ENCODE measurements around the gene UNK.
"Not testable (repeated sequence)": the region's sequence is repeated elsewhere in the genome, so short reads cannot be mapped to it uniquely, and the experiment has no call there.

UNK gene

DNA sequence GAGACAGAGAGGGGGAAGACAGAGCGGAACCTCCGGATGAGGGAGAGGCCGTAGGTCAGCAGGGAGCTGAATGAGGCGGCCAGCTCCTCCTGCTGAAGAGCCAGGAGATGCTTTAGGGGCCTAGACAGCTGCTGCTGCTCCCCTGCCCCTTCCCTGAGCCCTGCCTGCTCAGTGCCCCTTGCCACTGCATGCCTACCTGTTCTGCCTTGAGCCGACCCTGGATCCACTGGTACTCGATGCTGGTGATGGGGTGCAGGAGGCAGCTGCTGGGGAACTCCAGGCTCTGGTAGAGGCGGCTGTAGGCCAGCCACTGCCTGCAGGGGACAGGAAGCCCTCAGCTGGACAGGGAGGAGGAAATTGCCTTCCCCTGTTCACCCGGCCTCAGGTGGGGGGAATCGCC, 52.0 kb downstream of the UNK start:
- DNase-seq, result no peak

- no peak for DNase-seq
Measured at GRCh38 chr17:75837899-75838298, 53.3 kb downstream of the UNK start.

DNA sequence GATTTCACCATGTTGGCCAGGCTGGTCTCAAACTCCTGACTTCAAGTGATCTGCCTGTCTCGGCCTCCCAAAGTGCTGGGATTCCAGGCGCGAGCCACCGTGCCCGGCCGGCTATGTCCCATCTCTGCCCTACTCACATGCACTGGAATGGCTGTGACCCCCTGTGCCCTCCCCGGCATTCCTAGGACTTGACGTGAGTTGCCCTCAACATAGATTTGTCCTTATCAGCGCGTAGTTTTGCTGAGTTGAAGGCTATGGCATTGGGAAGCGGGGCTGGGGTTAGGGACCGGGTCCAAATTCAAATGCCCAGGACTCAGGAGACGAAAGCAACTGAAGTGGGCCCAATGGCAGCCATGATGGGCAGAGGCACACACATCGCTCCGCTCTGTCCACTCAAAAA, 53.8 kb downstream of the UNK start:
- DNase-seq, result no peak

- DNase-seq, result no peak
Measured at GRCh38 chr17:75839942-75840798, 55.6 kb downstream of the UNK start.

DNA sequence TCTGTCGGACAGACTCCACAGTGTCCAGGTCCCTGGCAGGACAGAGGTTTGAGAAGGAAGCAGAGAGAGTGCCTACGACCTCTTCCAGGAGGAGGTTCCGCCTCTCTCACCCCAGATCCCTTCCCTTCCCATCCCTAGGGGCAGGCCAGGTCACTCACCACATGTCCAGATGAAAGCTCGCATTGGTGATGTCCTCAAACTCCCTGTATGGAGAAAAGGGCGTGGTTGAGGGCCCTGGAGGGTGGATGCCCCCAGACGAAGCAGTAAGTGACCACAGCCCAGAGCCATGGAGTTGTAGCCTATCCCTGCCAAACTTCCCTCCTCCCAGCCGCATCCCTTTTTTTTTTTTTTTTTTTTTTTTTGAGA, 56.2 kb downstream of the UNK start:
- DNase-seq, result no peak

DNA sequence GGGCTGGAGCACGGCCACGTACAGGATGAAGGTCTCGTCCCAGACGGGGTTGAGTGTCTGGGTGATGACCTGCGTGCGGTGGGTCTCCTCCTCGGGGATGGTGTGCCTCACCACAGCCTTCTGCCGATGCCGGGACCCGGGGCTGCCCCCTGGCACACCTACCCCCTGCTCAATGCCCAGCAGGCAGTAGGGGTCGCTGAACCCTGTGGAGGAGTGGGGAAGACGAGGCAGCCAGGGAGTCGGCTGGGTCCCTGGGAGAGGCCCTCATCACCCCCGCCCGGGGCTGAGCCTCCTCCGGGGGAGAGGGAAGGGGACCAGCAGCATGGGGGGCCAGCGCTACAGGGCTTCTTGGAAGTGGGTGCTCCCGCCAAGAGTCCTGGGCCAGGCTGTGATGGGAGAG, 57.8 kb downstream of the UNK start:
- no peak for DNase-seq

- peak; percentile 37 for DNase-seq
Measured at GRCh38 chr17:75842963-75843576, 58.5 kb downstream of the UNK start.

- peak; percentile 74 for DNase-seq
Measured at GRCh38 chr17:75843577-75844529, 59.2 kb downstream of the UNK start, which contains the start of gene UNC13D. Gene UNC13D (minus strand): TSS chr17:75844404. CDS start chr17:75844337, 67 bp downstream.

DNA sequence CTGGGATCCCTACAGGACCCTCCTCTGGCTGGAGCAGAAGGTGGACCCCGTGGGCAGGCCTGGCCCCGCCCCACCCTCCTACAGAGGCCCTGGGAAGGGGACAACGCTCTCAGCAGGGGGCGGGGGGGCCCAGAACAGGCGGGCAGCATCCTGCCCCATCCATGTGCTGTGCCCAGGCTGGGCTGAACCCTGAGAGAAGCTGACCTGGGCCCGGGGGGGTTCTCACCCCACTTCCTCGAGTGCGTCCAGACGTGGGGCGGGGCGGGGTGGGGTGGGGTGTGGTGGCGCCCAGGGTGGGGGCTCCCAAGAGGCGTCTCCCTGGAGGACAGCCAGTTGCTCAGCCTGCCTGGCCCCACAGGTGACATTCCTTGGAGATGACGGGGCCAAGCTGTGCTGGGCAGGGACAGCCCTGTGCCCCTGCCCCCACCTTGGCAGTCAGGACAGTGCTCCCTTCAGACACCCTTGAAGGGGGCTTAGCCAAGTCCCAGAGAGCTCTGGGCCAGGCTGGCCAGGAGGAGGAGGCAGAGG, 60.0 kb downstream of the UNK start:
- peak; percentile 45 for DNase-seq

- DNase-seq, result peak; percentile 68
Measured at GRCh38 chr17:75845058-75845711, 60.6 kb downstream of the UNK start.

DNA sequence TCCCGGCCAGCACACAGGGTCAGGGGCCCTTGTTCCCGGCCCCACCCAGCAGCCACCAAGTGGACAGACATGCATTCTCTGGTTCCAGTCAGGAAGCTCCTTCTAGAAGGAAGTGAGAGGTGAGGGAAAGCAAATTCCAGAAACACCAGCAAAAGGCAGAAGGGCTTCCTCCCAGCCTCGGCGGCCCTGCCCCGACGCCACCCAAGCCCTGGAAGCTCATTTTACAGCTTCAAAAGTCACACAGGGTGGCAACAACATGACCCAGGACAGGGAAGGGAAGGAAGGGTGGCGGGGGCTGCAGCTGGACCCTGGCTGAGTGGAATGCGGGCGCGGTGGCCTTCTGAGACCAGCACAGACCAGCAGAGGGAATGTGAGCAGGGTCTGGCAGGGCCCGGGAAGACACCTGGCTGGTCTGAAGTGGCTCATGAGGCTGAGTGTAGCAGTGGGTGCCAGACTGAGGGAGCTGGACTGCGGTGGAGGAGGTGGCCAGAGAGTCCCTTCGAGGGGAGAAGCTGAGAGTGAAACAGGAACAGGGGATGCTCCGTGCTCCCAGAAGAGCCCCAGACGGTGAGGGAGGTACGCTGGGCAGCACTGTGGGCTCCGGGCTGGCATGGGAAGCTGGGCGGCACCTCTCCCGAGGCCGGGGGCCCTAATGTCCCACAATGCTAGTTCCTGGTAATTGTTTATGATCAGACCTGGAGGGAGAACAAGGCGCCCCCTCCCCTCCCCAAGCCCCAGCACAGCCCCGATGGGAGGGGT, 61.5 kb downstream of the UNK start:
- DNase-seq, result no peak

DNA sequence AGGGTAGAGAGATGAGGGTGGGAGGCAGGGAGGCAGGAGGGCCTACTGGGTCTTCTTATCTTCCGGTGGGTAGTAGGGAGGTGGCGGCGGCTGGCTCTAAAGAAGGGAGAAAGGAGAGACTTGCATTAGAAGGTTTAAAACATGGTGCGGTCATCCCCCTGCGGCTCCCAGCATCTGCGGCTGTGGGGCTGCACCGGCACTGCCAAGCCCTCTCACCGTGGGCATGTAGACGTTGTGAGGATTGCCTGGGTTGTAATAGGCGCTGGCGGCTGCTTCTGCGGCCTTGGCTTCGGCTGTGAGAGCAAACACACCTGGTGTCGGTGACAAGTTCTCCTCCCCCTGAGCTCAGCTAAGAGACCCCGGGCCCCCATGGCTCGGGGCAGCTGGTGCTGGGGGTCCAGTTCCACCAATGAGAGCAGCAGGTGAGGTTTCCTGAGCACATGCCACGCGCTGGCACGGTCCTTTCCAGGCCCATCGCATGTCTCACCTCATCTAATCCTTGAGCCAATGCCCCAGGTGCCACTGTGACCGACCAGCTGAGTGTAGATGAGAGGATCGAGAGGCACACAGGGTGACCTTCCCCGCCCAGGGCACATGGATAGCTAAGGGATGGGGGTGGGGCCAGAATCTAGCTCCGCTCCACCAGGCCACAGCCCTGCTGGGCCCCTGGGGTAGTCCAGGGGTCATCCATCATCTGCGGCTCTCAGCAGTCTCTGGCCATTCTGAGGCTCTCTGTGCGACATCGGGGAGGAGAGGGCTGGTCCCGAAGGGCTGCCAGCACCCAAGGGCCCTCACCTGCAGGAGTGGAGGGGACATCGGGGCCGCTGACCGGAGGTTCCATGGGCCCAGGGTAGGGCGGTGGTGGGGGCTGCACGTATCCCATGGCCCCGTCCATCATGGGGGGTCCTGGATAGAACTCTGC, 62.3 kb downstream of the UNK start:
- no peak for DNase-seq

GRCh38 chr17:75847614-75848522, 63.3 kb downstream of the UNK start:
- no peak for DNase-seq

DNA sequence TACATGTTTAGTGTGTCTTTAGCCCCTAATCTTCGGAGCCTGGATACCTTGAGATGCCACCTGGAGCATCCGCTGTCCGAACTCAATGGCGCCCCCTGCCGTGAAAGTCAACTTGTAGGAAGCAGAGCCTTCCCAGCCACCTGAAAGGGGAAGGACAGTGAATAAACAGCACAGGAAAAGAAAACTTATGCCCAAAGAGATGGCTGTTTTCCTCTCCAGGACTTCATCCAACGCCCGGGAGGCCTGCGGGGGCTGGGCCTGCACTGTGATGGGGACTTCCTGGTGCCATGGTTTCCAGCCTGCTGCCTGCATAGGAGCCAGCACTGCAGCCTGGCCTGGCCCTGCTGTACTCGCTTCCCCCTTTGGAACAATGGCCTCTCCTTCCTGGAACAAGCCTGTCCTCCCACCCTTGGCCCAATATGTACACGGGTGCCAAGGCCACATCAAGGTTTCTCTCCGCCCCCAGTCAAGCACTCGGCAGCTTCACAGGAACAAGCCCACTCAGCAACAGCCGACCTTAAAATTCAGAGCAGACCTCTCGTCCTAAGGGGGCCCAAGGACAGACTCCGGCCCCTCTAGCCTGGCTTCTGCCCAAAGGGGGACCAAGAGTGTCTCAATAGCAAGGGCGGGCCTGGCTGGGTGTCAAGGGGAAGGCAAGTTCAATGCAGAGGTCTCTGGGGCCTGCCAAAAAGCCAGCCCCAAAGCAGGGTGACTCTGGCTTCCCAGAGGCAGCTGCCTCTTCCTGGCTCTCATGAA, 64.1 kb downstream of the UNK start:
- DNase-seq, result peak; percentile 82

DNA sequence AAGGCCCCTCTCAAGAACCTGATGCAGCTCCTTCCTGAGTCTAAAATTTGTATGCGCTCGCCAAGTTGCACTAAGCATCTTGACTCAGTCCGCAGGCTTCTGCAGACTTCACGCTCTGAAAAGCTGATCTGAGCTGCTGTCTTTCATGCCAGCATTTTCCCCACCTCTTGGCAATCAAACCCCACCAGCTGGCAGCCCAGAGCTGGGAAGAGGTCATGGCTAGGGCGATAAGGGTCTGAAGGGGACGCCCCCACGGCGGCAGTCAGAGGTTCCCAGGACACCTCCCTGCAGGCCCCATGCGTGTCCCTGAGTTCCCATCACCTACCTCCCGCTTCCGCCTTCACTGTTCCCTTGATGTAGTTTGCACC, 64.7 kb downstream of the UNK start:
- DNase-seq, result no peak

- no peak for DNase-seq
Measured at GRCh38 chr17:75849724-75850123, 65.1 kb downstream of the UNK start.

DNA sequence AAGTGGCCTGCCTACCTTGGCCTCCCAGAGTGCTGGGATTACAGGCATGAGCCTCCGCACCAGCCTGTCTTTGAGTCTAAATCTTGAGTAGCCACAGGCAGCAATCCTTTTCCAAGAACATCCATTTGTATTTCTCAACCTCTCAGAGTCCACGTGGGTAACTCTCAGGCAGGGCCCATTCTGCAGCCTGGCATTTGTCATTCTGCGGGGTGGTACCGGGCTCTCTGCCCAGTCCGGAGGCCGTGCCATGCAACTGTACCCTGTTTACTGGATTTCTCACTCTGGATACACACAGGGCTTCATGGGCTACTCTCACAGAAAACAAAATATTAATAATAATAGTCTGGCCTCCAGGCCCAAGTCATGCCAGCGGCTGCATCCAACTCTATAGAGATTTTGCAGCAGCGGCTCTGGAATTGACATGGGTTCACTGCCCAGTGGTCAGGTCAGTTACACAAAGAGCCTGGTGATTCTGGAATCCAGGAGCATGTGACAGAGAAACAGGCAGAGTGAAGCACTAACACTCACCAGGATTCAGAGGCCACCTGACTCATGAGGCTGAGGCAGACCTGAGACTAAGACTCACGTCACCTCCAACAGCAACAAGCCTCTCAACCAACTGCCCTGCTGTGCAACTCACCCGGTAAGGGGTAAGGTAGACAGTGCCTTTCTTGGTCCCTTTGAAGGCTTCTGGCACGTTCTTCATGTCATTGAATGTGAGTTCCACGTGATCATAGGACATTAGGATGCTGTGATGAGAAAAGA, 66.5 kb downstream of the UNK start:
- DNase-seq, result no peak

DNA sequence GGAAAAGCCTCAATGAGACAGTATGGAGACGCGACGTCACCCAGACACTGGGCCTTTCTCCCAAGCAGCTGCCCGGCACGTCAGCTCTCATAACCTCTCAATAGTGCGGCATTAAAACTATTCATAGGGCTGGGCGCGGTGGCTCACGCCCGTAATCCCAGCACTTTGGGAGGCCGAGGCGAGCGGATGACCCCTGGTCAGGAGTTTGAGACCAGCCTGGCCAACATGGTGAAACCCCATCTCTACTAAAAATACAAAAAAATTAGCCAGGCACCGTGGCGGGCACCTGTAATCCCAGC, 67.0 kb downstream of the UNK start:
- not testable (repeated sequence) for DNase-seq
